GM21360 (cell line): ENCODE data around the gene MAP2K4.

Experiments used
- ATAC-seq: cut with Tn5 transposase; IDR thresholded peaks from one replicate; pipeline ENCODE4 v1.9.1; 2021; ENCODE audit warnings: mild to moderate bottlenecking, moderate library complexity; ENCODE audit not compliant: unreplicated experiment

The MAP2K4 gene

DNA sequence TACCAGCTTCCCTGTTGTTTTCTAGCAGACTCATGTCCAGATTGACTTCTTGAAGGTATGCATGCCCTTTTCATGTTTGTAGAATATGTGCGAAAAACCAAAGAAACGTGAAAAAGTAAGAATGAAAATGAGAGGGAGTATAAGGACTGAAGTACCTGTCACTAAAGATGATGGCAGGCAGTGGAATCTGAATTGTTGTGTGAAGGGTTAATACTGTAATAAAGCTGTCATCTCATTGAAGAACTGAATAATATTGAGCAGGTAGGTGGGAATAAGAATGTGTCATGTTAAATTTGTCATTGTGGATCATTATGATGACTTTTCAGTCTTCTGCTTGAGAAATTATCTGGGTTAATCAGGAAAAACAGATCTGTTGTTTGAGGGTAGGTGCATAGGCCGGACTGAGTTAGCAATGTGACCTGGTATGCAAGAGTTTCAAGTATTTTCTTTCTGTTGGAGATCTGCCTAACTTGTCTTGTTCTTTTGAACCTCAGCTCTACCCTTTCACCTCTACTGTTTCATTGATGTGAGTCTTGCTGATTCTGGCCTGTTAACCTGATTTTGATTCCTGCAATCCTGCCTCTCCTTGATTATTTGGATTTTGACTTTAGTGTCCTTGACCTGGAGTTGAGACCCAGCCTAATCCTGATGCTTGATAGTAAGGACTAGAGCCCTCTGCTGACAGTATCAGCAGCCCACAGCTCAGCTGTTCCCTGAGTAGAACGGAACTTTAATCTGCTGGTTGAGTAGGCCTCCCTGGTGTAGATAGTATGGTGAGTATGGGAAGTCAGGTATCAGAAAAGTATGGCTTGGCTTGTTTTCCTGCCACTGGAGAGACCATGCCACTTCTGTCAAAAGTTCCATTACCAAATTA is 64.6 kb downstream of the MAP2K4 start:
- no peak for ATAC-seq

DNA sequence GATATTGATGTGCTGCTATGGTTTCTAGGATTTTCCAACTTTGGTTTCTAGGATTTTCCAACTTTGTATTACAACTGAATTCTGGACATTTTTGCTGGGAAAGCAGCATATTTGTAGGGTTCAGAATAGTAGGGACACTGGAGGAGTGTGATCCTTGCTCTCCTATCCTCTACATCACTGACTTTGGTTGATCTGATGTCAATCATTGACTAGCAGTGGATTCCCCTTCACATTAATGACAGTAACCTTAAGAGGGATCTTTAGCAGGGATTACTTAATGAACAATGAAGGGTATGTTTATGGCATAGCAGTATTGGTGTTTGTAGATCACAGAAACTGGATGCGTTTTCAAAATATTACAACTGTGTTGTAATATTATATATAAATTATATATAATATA is 67.4 kb downstream of the MAP2K4 start:
- ATAC-seq: no peak

DNA sequence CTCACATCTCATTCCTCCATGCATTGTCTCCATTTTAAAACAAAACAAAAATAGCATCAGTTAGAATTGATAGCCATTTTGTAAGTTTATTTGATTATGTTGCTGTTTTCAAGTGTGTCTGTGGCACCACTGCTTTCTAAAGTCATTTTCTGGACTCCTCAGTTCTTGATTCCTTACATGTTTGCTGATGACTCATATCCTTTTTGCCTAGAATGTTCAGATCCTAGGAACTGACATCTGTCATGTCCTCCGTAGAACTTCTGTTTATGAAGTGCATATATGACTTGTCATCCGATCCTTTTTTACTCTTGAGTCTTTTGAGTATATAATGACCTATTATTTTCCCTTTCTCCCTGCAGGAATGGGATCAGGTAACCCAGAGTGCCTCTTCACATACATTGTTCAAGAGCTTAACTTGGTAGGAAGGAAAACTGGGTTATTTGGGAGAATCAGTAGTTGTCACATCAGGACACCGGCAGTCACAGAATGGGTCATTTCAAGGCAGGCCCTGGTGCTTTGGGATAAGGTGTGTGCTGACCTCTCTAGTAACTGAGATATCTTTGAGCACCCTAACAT is 69.2 kb downstream of the MAP2K4 start:
- ATAC-seq: no peak

- no peak for ATAC-seq
Observed at GRCh38 chr17:12094336-12094735, 73.7 kb downstream of the MAP2K4 start.

DNA sequence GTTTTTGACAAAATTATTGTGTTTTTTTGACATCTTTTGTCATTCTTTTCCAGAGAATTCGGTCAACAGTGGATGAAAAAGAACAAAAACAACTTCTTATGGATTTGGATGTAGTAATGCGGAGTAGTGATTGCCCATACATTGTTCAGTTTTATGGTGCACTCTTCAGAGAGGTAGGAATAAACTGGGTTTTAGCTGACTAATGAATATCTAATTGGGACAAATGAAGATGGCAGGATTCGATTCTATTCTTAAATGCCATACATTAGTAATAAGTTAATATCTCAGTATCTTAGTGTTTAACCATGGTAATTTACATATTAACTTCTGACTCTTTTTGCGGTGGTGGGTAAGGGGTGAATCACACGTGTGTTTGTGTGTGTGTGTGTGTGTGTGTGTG is 74.8 kb downstream of the MAP2K4 start:
- ATAC-seq: no peak

GRCh38 chr17:12097326-12097725 is 76.6 kb downstream of the MAP2K4 start:
- ATAC-seq: no peak

DNA sequence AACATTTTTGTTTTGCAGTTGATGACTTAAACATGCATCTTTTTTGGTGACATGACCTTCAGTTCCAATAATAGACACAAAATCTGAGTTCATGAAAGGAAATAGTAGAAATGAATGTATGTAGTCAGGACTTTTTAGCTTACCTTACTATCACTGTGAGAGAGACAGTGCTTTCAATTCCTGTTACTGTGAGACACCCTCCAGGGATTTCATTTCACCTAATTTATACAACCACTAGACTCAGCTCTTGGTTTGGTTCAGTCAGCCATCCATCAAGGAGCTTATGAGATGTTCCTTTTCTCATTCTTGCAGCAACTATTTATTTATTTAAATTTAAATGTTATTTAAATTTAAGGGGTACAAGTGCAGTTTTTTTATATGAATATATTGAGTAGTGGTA is 77.9 kb downstream of the MAP2K4 start:
- peak; percentile 97 for ATAC-seq

GRCh38 chr17:12099412-12099811 is 78.7 kb downstream of the MAP2K4 start:
- ATAC-seq: no peak

DNA sequence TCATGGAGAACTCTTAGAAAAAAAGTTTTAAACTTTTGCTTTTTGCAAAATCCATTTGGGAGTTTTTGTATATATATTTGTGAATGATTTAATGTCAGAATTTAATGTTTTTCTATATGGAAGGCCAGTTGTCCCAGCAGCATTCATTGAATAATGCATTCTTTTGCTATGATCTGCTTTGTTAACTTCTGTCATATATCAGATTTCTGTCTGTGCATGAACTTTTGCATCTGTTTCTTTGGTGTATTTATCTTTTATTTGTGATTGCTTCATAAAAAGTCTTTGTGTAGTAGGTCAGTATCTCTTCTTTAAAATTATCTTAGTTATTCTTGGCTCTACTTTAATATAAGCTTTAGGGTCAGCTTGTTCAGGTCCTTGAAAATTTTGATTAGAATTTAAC is 84.2 kb downstream of the MAP2K4 start:
- no peak for ATAC-seq

- no peak for ATAC-seq
Observed at GRCh38 chr17:12107905-12108304, 87.2 kb downstream of the MAP2K4 start.

- ATAC-seq: no peak
Observed at GRCh38 chr17:12110906-12111305, 90.2 kb downstream of the MAP2K4 start.

- ATAC-seq: no peak
Observed at GRCh38 chr17:12113156-12113555, 92.5 kb downstream of the MAP2K4 start.

- no peak for ATAC-seq
Observed at GRCh38 chr17:12114686-12115418, 94.2 kb downstream of the MAP2K4 start.

DNA sequence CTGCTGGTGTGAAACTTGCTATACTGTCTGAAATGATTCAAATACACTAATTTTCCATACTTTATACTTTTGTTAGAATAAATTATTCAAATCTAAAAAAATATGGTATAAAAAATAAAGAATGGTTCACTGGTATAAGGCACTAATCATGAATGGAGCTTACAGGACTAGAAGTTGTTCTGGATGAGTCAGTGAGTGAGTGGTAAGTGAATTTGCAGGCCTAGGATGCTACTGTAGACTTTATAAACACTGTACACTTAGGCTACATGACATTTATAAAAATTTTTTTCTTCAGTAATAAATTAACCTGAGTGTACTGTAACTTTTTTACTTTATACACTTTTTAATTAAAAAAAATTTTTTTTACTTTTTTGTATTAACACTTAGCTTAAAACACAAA is 95.5 kb downstream of the MAP2K4 start:
- no peak for ATAC-seq

DNA sequence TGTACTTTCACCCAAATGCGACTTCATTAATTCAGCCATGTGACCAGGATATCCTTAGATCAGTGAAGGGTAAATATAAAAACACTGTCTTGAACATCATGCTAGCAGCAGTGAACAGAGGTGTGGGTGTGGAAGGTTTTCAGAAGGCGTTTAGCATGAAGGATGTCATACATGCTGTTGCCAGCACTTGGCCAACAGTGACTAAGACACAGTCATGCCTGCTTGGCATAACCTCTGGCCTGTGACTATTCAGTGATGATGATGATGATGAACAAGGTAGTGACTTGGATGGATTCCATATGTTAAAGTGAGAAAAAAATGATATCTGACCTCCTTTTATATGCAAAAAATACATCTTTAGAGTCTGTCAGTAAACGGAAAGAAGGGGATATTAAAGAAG is 97.9 kb downstream of the MAP2K4 start:
- ATAC-seq: no peak

DNA sequence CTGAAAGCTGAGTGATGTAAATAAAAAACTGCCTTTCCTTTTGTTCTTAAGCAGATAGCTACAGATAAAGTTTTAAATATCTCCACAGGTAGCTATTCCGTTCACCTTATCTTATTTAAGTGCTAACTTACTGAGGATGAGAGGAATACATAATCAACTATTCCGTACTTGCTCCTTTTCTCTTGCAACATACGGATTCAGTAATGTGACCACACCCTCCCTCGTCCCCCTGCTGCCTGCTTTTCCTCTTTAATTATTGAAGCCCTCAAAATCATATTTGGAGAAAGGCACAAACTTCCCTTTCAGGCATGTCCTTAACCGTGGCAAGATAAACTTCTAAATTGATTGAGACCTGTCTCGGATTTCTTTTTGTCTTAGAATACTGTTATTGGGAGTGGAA is 101.4 kb downstream of the MAP2K4 start:
- ATAC-seq: no peak

DNA sequence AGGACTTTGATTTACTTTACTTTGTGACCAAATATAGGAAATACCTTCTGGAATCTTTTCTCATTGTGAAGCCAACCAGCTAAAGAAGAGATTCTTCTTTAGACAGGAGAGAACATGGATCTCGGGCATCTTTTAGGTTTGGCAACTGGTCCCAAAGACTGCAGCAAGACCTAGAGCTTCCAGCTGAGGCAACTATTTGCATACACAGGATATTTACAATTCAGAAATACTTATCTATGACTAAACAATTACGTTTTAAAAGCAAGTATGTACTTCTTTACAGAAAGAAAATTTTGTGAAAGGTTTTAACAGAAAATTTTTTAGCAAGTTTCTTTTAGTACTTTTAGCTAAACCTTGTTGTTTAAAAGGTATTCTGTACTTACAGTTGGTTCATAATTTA is 106.5 kb downstream of the MAP2K4 start:
- ATAC-seq: no peak

- no peak for ATAC-seq
Observed at GRCh38 chr17:12127667-12128066, 107.0 kb downstream of the MAP2K4 start.

DNA sequence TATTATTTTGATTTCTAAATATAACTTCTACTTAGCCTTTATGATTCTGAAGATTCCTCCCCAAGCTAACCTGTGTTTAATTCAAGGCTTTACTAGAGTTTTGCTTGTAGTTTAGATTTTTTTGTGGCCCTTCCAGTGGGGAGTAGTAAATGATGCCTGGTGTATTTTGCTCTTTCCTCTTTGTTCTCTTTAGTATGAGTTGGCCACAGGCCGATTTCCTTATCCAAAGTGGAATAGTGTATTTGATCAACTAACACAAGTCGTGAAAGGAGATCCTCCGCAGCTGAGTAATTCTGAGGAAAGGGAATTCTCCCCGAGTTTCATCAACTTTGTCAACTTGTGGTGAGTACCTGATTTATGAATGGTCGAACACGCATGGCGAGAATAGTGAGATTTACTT is 108.3 kb downstream of the MAP2K4 start:
- no peak for ATAC-seq

DNA sequence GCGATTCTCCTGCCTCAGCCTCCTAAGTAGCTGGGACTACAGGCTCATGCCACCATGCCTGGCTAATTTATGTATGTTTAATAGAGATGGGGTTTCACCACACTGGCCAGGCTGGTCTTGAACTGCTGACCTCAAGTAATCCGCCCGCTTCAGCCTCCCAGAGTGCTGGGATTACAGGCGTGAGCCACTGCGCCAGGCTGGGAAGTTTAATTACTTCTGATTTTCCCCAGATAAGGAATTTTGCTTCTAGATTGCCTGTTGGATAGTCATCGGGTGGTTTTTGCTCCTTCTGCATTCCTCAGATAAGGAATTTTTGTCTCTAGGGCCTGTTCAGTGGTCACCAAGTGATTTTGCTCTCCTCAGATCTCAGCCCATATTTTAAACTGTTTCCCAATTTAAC is 112.5 kb downstream of the MAP2K4 start:
- ATAC-seq: no peak

DNA sequence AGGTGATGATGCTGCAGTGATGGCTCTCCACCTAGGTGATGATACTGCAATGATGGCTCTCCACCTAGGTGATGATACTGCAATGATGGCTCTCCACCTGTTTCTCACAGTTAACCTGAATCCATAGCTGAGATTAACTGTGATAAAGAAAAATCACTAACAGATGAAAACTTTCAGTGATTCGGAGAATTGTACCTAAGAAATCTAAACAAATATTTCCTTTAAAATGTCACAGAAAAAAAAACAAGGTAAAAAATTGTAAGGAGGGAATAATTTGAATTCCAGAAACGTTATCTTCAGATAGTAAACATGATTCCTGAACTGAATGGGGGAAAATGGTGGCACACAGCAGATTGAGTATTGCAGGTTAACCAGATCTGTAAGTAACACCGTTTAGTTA is 113.4 kb downstream of the MAP2K4 start:
- no peak for ATAC-seq

DNA sequence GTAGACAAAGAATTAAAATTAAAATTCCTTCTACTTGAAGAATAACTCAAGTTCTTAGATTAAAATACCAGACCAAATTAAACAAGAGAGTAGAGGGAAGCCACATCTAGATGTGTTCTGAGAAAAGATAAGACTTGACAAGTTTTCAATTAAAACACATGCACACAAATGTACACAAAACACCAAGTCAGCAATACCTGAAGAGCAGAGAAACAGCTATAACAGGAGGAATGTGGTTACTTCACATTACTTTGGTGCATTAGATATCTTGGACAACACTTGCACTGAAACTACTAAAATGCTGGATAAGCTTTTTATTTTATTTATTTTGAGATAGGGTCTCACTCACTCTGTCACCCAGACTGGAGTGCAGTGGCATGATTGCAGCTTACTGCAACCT is 113.9 kb downstream of the MAP2K4 start:
- no peak for ATAC-seq
